ENCODE data around the gene DLG4. TPM values are rescaled to one million over a fixed set of nuclear protein-coding genes. Genes with fewer than 3 reads are reported as not detected.

The DLG4 gene
- total RNA-seq, 2 experiments from 2014 or later = 15.4 to 27.3 TPM

GRCh38 chr17:7260651-7261378 is 41.2 kb upstream of the DLG4 start:
- Histone ChIP-seq H3K4me3 (ENCODE audit: low read depth, low read length, poor library complexity, severe bottlenecking) (no peak overlapping the region), H3K4me2 (ENCODE audit: low read length) (no peak overlapping the region; the same call in 1 of the 2 replicates), H3K79me2 (ENCODE audit: insufficient read depth, low read depth, low read length) (no peaks in the 10 kb centered on the region), H3K9me3 (ENCODE audit: low read length) (no peaks in the 10 kb centered on the region), H2AFZ (ENCODE audit: low read length) (no peak overlapping the region), H3K4me1 (ENCODE audit: insufficient read depth, low read length, poor library complexity, severe bottlenecking) (peaks cover 17% of the 10 kb centered on the region), H3K9me2 (ENCODE audit: insufficient read depth, low read length) (no peaks in the 10 kb centered on the region), H4K20me1 (ENCODE audit: insufficient read depth, low read length) (no peaks in the 10 kb centered on the region), H3K36me3 (ENCODE audit: insufficient read depth, low read length) (peaks cover 32% of the 10 kb centered on the region), H3K27ac (ENCODE audit: low read depth, low read length, poor library complexity, severe bottlenecking) (no peak overlapping the region)
- POLR2A ChIA-PET = no interaction called here
- TF ChIP-seq EZH2phosphoT487 (IDR thresholded peaks at IDR 0.05; ENCODE audit: borderline replicate concordance, low read depth, low read length) (no peak), CTCF (conservative IDR thresholded peaks at IDR 0.05; ENCODE audit: low read length) (no peak)
- CTCF ChIA-PET (ENCODE audit: unreplicated experiment) = no interaction called here
- intact Hi-C loops (cut with micrococcal nuclease; ENCODE audit: unreplicated experiment) = no loop called here
- BruUV-seq (replicated peaks) = no TSS peak
- no peak for DNase-seq (ENCODE audit: low spot score)

- H4K20me1 ChIP-seq (ENCODE audit: insufficient read depth, low read length) = no peaks in the 10 kb centered on the region
- H3K4me2 ChIP-seq (ENCODE audit: low read length) = no peak overlapping the region
- no peak for TF ChIP-seq EZH2phosphoT487 (IDR thresholded peaks at IDR 0.05; ENCODE audit: borderline replicate concordance, low read depth, low read length)
- no peak for TF ChIP-seq CTCF (conservative IDR thresholded peaks at IDR 0.05; ENCODE audit: low read length)
- H3K4me1 ChIP-seq (ENCODE audit: insufficient read depth, low read length, poor library complexity, severe bottlenecking) = peaks cover 17% of the 10 kb centered on the region
- H3K27ac ChIP-seq (ENCODE audit: low read depth, low read length, poor library complexity, severe bottlenecking) = no peak overlapping the region
- no TSS peak for BruUV-seq (replicated peaks)
- no peak for DNase-seq (ENCODE audit: low spot score)
- H3K79me2 ChIP-seq (ENCODE audit: insufficient read depth, low read depth, low read length) = no peaks in the 10 kb centered on the region
- no peaks in the 10 kb centered on the region for H3K9me2 ChIP-seq (ENCODE audit: insufficient read depth, low read length)
- ChIA-PET POLR2A (no interaction called here), CTCF (ENCODE audit: unreplicated experiment) (no interaction called here)
- H3K9me3 ChIP-seq (ENCODE audit: low read length) = no peaks in the 10 kb centered on the region
- H3K36me3 ChIP-seq (ENCODE audit: insufficient read depth, low read length) = peaks cover 37% of the 10 kb centered on the region
- intact Hi-C loops (cut with micrococcal nuclease; ENCODE audit: unreplicated experiment) = no loop called here
- no peak overlapping the region for H3K4me3 ChIP-seq (ENCODE audit: low read depth, low read length, poor library complexity, severe bottlenecking)
- H2AFZ ChIP-seq (ENCODE audit: low read length) = no peak overlapping the region
Measured at GRCh38 chr17:7260151-7260550, 40.5 kb upstream of the DLG4 start.

GRCh38 chr17:7259555-7259889 is 39.9 kb upstream of the DLG4 start:
- intact Hi-C loops (cut with micrococcal nuclease; ENCODE audit: unreplicated experiment) = no loop called here
- no peaks in the 10 kb centered on the region for H3K9me2 ChIP-seq (ENCODE audit: insufficient read depth, low read length)
- no TSS peak for BruUV-seq (replicated peaks)
- ChIA-PET CTCF (ENCODE audit: unreplicated experiment) (no interaction called here), POLR2A (interaction anchor here (0.6 kb wide), 1 partner anchor 17 kb away, joined by 7 read pairs; no protein-coding TSS in a partner anchor)
- no peak for DNase-seq (ENCODE audit: low spot score)
- H3K4me3 ChIP-seq (ENCODE audit: low read depth, low read length, poor library complexity, severe bottlenecking) = no peak overlapping the region
- H4K20me1 ChIP-seq (ENCODE audit: insufficient read depth, low read length) = no peaks in the 10 kb centered on the region
- peaks cover 43% of the 10 kb centered on the region for H3K36me3 ChIP-seq (ENCODE audit: insufficient read depth, low read length)
- H2AFZ ChIP-seq (ENCODE audit: low read length) = no peak overlapping the region
- peaks cover 17% of the 10 kb centered on the region for H3K4me1 ChIP-seq (ENCODE audit: insufficient read depth, low read length, poor library complexity, severe bottlenecking)
- TF ChIP-seq EZH2phosphoT487 (IDR thresholded peaks at IDR 0.05; ENCODE audit: borderline replicate concordance, low read depth, low read length) (no peak), CTCF (conservative IDR thresholded peaks at IDR 0.05; ENCODE audit: low read length) (no peak)
- H3K9me3 ChIP-seq (ENCODE audit: low read length) = no peaks in the 10 kb centered on the region
- no peaks in the 10 kb centered on the region for H3K79me2 ChIP-seq (ENCODE audit: insufficient read depth, low read depth, low read length)
- no peak overlapping the region for H3K27ac ChIP-seq (ENCODE audit: low read depth, low read length, poor library complexity, severe bottlenecking)
- H3K4me2 ChIP-seq (ENCODE audit: low read length) = no peak overlapping the region
